NCI-H1048 (cell line): ENCODE data around the gene BATF2.
"Not testable (repeated sequence)": the region's sequence is repeated elsewhere in the genome, so short reads cannot be mapped to it uniquely, and the experiment has no call there.

ENCODE experiments used
- DNase-seq: peaks from one replicate; lab custom pipeline; 2025; lab: John Stamatoyannopoulos, UW

BATF2 gene, protein sequence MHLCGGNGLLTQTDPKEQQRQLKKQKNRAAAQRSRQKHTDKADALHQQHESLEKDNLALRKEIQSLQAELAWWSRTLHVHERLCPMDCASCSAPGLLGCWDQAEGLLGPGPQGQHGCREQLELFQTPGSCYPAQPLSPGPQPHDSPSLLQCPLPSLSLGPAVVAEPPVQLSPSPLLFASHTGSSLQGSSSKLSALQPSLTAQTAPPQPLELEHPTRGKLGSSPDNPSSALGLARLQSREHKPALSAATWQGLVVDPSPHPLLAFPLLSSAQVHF

GRCh38 chr11:64996710-64997380 lies at the start of gene BATF2:
BATF2 (minus strand) TSS chr11:64996971; CDS start chr11:64996914, 57 bp downstream.
- DNase-seq = no peak

GRCh38 chr11:65045728-65046127 lies 49.0 kb upstream of the BATF2 start:
- DNase-seq = no peak

- DNase-seq = no peak
Observed at GRCh38 chr11:65045061-65045460, 48.3 kb upstream of the BATF2 start.

GRCh38 chr11:65043881-65044501 lies 47.2 kb upstream of the BATF2 start:
- no peak for DNase-seq

DNA sequence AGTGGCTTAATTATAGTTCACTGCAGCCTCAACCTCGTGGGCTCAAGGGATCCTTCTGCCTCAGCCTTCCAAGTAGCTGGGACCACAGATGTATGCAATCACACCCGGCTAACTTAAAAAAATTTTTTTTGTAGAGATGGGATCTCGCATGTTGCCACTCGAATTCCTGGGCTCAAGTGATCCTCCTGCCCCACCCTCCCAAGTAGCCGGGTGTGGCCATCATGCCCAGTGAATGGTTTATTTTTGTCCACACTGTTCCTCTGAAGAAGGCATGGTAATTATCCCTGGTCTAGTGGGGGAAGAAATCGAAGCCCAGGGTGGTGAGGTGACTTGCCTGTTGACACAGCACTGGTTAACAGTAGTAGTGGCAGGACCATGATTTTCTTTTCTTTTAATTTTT lies 46.1 kb upstream of the BATF2 start:
- DNase-seq = no peak

- DNase-seq = peak; percentile 93
Observed at GRCh38 chr11:65040847-65041622, 44.3 kb upstream of the BATF2 start, which contains the start of gene SAC3D1. SAC3D1 (plus strand) TSS chr11:65041210; CDS start chr11:65041293, 83 bp downstream.

GRCh38 chr11:65040520-65040846 lies 43.7 kb upstream of the BATF2 start:
- no peak for DNase-seq

DNA sequence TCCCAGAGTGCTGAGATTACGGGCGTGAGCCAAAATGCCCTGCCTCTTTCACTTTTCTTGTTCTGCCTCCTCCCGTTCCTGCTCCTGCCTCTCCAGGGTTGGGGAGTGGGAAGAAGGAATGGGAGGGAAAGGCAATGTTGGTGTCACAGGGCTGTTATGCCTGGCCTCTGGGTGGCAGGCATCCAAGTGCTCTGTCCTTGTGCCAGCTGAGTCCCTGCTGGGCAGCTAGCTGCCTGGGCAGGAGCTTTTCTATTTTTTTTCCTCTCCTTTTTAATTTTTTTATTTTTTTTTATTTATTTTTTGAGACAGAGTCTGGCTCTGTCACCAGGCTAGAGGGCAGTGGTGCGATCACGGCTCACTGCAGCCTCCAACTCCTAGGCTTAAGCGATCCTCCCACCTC lies 40.2 kb upstream of the BATF2 start:
- no peak for DNase-seq

DNA sequence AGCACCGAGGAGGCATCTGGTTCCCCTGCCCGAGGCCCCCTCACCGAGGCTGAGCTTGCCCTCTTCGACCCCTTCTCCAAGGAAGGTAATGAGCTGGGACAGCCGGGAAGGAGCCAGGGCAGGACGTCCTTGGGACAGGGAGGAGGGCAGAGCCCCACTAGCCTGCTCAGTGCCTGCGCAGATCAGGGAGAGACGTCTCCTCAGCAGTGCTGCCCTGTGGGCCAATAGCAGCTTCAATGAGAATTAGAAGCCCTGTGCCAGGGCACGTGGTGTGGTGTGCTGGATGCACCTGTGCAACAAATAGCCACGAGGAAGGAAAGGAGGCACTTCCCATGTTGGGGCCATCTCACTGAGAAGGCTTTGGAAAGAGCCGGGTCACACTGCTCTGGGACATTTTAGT lies 38.8 kb upstream of the BATF2 start:
- DNase-seq = no peak

GRCh38 chr11:65034423-65034822 lies 37.7 kb upstream of the BATF2 start:
- no peak for DNase-seq

- DNase-seq = no peak
Observed at GRCh38 chr11:65032216-65032615, 35.4 kb upstream of the BATF2 start.

- peak; percentile 92 for DNase-seq
Observed at GRCh38 chr11:65027213-65028067, 30.7 kb upstream of the BATF2 start, which contains the start of gene SNX15. SNX15 (plus strand) TSS chr11:65027439; CDS start chr11:65027538, 99 bp downstream.

- no peak for DNase-seq
Observed at GRCh38 chr11:65026810-65027209, 30.0 kb upstream of the BATF2 start.

DNA sequence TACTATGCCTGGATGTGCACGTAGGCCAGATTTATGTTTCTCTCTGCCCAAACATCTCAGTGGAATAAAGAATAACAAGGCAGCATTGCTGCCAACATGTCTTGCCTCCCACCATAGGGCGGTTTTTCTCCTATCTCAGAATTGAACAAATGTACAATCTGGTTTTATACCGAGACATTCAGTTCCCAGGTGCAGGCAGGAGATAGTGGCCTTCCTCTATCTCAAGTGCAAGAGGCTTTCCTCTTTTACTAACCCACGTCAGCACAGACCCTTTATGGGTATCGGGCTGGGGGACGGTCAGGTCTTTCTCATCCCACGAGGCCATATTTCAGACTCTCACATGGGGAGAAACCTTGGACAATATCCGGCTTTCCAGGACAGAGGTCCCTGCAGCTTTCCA lies 26.7 kb upstream of the BATF2 start:
- not testable (repeated sequence) for DNase-seq

DNA sequence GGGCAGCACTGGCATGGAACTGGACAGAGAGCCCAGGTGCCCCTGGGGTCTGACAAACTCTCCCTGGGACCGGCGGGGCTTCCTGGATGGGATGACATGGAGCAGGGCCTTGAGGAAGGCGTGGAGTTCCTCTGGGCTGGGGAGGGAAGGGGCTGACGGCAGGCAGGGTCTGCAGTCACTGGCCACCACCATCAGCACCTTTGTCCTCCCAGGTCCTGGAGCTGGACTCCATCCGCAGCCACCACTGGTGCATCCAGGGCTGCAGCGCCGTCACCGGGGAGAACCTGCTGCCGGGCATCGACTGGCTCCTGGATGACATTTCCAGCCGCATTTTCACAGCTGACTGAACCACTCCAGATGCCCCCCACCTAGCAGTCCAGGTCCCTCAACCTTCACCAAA lies 24.7 kb upstream of the BATF2 start:
- DNase-seq = no peak

DNA sequence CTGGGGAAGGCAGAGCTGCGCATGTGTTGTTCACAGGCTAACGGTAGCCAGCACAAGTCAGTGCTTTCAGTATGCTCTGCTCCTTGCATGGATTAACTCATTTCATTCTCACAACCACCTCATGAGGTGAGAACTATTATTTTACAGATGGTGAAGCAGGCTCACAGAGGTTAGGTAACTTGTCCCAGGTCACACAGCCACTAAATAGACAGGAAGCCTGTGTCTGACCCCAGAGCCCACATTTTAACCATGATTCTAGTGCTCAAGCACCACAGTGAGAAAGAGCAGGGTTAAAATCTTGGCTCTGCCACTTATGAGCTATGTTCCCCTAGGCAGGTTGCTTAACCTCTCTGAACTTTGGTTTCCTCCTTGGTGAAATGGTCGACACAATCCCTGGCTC lies 24.2 kb upstream of the BATF2 start:
- DNase-seq = no peak

DNA sequence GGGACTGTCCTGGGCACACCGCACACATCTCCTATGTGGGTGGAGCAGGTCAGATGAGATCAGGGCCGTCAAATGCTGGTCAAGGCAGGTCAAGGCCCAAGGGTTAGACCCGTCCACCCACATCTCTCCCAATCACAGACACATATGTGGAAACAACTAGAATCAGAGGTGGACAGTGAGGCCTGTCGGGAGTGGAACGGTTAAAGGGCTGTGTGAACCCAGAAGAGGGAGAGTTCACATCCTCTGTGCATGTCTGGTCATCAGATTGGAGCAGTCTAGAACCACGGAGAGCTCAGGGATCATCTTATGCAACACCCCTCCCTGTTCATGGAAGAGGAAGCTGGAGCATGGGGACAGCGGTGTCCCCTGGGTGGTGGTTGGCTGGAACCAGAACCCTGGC lies 23.1 kb upstream of the BATF2 start:
- DNase-seq = no peak

- DNase-seq = no peak
Observed at GRCh38 chr11:65017937-65018336, 21.2 kb upstream of the BATF2 start.

DNA sequence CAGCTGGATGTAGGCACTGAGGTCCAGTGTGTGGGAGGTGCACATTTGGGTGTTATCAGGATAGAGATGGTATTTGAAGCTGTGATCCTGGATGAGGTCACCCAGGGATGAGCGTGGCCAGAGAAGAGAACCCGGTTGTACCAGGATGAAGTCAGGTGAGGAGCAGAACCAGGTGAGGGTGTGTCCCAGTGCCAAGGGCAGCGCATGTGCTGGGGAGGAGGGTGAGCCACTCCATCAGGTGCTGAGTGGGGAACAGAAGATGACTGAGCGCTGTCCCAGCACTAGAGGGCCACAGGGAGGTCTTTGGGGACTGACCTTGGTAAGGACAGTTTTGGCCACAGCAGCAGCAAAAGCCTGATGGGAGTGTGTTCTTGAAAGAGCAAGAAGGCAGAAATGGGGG lies 19.9 kb upstream of the BATF2 start:
- no peak for DNase-seq

DNA sequence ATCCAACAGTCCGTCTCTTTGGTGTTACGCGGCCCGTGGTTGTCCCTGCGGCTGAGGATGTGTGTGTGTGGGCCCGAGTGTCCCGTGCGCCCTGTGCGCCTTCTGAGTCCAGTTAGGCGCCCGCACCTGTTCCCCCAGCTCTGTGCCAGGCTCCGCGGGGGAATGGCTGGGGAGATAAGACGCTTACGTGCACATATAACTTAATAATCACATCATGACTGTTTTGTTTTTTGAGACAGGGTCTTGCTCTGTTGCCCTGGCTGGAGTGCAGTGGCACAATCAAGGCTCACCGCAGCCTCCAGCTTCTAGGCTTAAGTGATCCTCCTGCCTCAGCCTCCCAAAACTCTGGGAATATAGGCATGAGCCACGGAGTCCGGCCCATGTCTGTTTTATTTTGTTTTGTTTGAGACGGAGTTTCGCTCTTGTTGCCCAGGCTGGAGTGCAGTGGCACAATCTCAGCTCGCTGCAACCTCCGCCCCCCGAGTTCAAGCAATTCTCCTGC lies 18.0 kb upstream of the BATF2 start:
- no peak for DNase-seq
